OCI-LY1 (cell line): ENCODE measurements around the gene RHEBL1.

Source experiments
- EZH2 ChIP-seq: fragments of 200-600 bp; sonication (generic), shearing (Covaris generic); IDR thresholded peaks from 2 replicates; pipeline ENCODE4 v1.8.0; 2017; ENCODE audit warnings: borderline replicate concordance, mixed run types, mild to moderate bottlenecking, antibody characterized with exemption, low read length, moderate library complexity, mixed read lengths
- TF ChIP-seq, protein P1 (sequence below): fragments of 200-600 bp; sonication (generic), shearing (Covaris generic); IDR thresholded peaks from 2 replicates; pipeline ENCODE4 v1.5.1; 2017; ENCODE audit warnings: mild to moderate bottlenecking, antibody characterized with exemption, low read length, moderate library complexity, mixed read lengths

DNA sequence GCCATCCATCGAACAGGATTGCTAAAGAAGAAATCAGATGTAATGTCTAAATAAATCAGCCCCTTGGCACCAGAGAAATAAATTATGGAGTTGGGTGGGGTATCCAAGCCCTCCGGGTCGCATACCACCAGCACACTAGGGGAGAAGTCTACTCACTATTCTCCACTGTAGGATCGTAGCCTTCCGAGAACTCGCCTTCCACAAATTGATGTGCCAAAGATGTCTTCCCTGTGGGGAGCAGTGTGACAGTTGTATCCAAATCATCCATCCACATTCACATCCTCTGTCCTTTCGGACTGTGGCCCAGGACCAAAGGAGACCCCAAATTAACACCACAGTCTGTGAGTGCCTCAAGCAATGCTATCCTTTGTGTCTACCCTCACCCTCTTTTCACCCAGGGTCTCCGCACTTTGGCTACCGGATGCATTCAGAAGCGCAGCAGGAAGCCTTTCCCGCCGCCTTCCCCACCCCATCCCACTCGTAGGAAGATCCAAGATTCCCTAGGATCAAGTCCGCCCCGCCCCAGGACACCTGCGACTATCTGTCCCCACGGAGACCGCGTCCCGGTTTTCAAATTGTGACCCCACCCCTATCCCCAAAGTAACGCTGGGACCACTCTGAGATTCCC lies 786 bp downstream of the RHEBL1 start:
- TF ChIP-seq, protein P1, sequence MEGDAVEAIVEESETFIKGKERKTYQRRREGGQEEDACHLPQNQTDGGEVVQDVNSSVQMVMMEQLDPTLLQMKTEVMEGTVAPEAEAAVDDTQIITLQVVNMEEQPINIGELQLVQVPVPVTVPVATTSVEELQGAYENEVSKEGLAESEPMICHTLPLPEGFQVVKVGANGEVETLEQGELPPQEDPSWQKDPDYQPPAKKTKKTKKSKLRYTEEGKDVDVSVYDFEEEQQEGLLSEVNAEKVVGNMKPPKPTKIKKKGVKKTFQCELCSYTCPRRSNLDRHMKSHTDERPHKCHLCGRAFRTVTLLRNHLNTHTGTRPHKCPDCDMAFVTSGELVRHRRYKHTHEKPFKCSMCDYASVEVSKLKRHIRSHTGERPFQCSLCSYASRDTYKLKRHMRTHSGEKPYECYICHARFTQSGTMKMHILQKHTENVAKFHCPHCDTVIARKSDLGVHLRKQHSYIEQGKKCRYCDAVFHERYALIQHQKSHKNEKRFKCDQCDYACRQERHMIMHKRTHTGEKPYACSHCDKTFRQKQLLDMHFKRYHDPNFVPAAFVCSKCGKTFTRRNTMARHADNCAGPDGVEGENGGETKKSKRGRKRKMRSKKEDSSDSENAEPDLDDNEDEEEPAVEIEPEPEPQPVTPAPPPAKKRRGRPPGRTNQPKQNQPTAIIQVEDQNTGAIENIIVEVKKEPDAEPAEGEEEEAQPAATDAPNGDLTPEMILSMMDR, result no peak
- no peak for TF ChIP-seq EZH2
